NB4 (cell line): ENCODE results near the gene PNCK.

ENCODE experiments used
- POLR2A ChIP-seq: IDR thresholded peaks from 2 replicates; pipeline ENCODE4 v1.6.1; 2011; ENCODE audit warnings: mild to moderate bottlenecking; ENCODE audit not compliant: insufficient read length; ENCODE audit errors: extremely low read depth
- TF ChIP-seq, protein P1 (sequence below): IDR thresholded peaks from one replicate; pipeline ENCODE4 v1.5.1; 2012; ENCODE audit warnings: low read depth, low read length
- TF ChIP-seq, protein P2 (sequence below): IDR thresholded peaks from 2 replicates; pipeline ENCODE4 v1.6.1; 2011; ENCODE audit warnings: low read depth, low read length

DNA sequence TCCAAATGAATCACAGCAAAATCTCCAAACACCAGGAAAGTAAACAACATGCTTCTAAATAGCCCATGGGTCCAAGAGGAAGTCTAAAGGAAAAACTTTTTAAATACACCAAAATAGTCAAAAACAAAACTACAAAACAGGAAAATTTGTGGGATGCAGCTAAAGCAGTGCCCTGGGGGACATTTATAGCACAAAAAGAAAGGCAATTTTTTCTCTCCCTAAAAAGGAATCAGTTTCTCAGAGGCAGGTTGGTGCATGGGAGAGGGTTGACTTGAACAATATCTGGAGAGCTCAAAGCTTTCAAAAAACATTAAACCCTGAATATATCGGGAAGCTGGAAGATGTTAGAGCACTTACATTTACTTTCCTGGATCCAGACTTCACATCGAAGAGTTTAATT lies 42.3 kb downstream of the PNCK start:
- TF ChIP-seq, protein P1, sequence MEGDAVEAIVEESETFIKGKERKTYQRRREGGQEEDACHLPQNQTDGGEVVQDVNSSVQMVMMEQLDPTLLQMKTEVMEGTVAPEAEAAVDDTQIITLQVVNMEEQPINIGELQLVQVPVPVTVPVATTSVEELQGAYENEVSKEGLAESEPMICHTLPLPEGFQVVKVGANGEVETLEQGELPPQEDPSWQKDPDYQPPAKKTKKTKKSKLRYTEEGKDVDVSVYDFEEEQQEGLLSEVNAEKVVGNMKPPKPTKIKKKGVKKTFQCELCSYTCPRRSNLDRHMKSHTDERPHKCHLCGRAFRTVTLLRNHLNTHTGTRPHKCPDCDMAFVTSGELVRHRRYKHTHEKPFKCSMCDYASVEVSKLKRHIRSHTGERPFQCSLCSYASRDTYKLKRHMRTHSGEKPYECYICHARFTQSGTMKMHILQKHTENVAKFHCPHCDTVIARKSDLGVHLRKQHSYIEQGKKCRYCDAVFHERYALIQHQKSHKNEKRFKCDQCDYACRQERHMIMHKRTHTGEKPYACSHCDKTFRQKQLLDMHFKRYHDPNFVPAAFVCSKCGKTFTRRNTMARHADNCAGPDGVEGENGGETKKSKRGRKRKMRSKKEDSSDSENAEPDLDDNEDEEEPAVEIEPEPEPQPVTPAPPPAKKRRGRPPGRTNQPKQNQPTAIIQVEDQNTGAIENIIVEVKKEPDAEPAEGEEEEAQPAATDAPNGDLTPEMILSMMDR, result no peak
- no peak for TF ChIP-seq POLR2A
- TF ChIP-seq, protein P2, sequence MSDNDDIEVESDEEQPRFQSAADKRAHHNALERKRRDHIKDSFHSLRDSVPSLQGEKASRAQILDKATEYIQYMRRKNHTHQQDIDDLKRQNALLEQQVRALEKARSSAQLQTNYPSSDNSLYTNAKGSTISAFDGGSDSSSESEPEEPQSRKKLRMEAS, result no peak
